Measurements from ENCODE around the gene ELL3.

Gene ELL3

GRCh38 chr15:43723151-43723550, 53.6 kb downstream of the ELL3 start:
- DNase-seq = no peak

All from C1 segment of cervical spinal cord (tissue), 14 donors.